Measurements from ENCODE around the gene TYW3.

Gene TYW3

GRCh38 chr1:74732960-74733603, at the start of gene TYW3, which contains the start of gene CRYZ:
TSS of gene TYW3 (plus strand) at chr1:74733152. CDS start at chr1:74733245, 93 bp downstream.
TSS of gene CRYZ (minus strand) at chr1:74733050. CDS start at chr1:74724821, 8,229 bp downstream.
- peak; percentile 83 for DNase-seq (ENCODE audit: low spot score)

GRCh38 chr1:74683656-74684055, 49.3 kb upstream of the TYW3 start:
- DNase-seq (ENCODE audit: low spot score) = no peak

GRCh38 chr1:74684301-74684700, 48.7 kb upstream of the TYW3 start:
- DNase-seq (ENCODE audit: low spot score) = no peak

GRCh38 chr1:74686928-74687327, 46.0 kb upstream of the TYW3 start:
- no peak for DNase-seq (ENCODE audit: low spot score)

- DNase-seq (ENCODE audit: low spot score) = peak; percentile 52
Measured at GRCh38 chr1:74689621-74690363, 43.2 kb upstream of the TYW3 start.

GRCh38 chr1:74690364-74690696, 42.6 kb upstream of the TYW3 start:
- no peak for DNase-seq (ENCODE audit: low spot score)

GRCh38 chr1:74690909-74691308, 42.0 kb upstream of the TYW3 start:
- DNase-seq (ENCODE audit: low spot score) = no peak

- DNase-seq (ENCODE audit: low spot score) = no peak
Measured at GRCh38 chr1:74693473-74693872, 39.5 kb upstream of the TYW3 start.

GRCh38 chr1:74697832-74698231, 35.1 kb upstream of the TYW3 start:
- no peak for DNase-seq (ENCODE audit: low spot score)

- DNase-seq (ENCODE audit: low spot score) = no peak
Measured at GRCh38 chr1:74699331-74699730, 33.6 kb upstream of the TYW3 start.

- DNase-seq (ENCODE audit: low spot score) = no peak
Measured at GRCh38 chr1:74703386-74704182, 29.4 kb upstream of the TYW3 start.

GRCh38 chr1:74712881-74713280, 20.1 kb upstream of the TYW3 start:
- DNase-seq (ENCODE audit: low spot score) = no peak

GRCh38 chr1:74713849-74714248, 19.1 kb upstream of the TYW3 start:
- no peak for DNase-seq (ENCODE audit: low spot score)

- no peak for DNase-seq (ENCODE audit: low spot score)
Measured at GRCh38 chr1:74714429-74715235, 18.3 kb upstream of the TYW3 start.

GRCh38 chr1:74715236-74715502, 17.8 kb upstream of the TYW3 start:
- no peak for DNase-seq (ENCODE audit: low spot score)

GRCh38 chr1:74715806-74716205, 17.1 kb upstream of the TYW3 start:
- no peak for DNase-seq (ENCODE audit: low spot score)

GRCh38 chr1:74716822-74717221, 16.1 kb upstream of the TYW3 start:
- no peak for DNase-seq (ENCODE audit: low spot score)

GRCh38 chr1:74717626-74718025, 15.3 kb upstream of the TYW3 start:
- DNase-seq (ENCODE audit: low spot score) = no peak

- no peak for DNase-seq (ENCODE audit: low spot score)
Measured at GRCh38 chr1:74726063-74726462, 6.9 kb upstream of the TYW3 start.

GRCh38 chr1:74728736-74729135, 4.2 kb upstream of the TYW3 start:
- no peak for DNase-seq (ENCODE audit: low spot score)

- DNase-seq (ENCODE audit: low spot score) = no peak
Measured at GRCh38 chr1:74729741-74730478, 3.0 kb upstream of the TYW3 start.

Measured in kidney capillary endothelial cell (primary cell).